GM12878 (cell line): Measurements from ENCODE around the gene MEN1. TPM values are rescaled to one million over a fixed set of nuclear protein-coding genes. Genes with fewer than 3 reads are reported as not detected.

Source experiments
- ATAC-seq: fragments of 200-7000 bp; cut with Tn5 transposase; 3 replicates; pipeline ENCODE4 v1.9.1; 2020; ENCODE audit warnings: mild to moderate bottlenecking, moderate library complexity
- BruUV-seq: library from RNA; stranded (reverse); fragments of 400-500 nt; replicated peaks from 2 replicates; lab custom pipeline; 2021; lab: Mats Ljungman, UMichigan
- CTCF ChIA-PET: fragments of 300-600 bp; sonication (Branson Sonifier 250); formaldehyde crosslinking; extraction: SDS; loops from one replicate; lab custom pipeline; 2021; ENCODE audit warnings: inconsistent platforms; lab: Yijun Ruan, JAX
- POLR2A ChIA-PET: fragments of 350-600 bp; formaldehyde crosslinking; extraction: SDS; loops from one replicate; lab custom pipeline; 2021; ENCODE audit warnings: inconsistent platforms; lab: Charles Lee
- RAD21 ChIA-PET: fragments of 300-600 bp; sonication (Branson Sonifier 250); formaldehyde crosslinking; loops from one replicate; lab custom pipeline; 2023; ENCODE audit warnings: antibody characterized with exemption; ENCODE audit not compliant: unreplicated experiment; lab: Charles Lee
- SMC1A ChIA-PET: fragments of 300-600 bp; sonication (Branson Sonifier 250); formaldehyde crosslinking; loops from one replicate; lab custom pipeline; 2023; ENCODE audit not compliant: unreplicated experiment, uncharacterized antibody; lab: Charles Lee
- DNase-seq: peaks from one replicate; pipeline ENCODE4 v3.0.0-alpha.2; 2011; ENCODE audit warnings: low read depth, low spot score
- FAIRE-seq: peaks from 3 replicates; lab custom pipeline; 2011; peaks lifted over from hg19 to GRCh38; lab: Jason Lieb, UNC
- H2AFZ ChIP-seq: 2 replicates; pipeline ENCODE4 v1.6.0; 2011; ENCODE audit warnings: low read depth, low read length, control low read depth; ENCODE audit not compliant: control insufficient read depth
- H3K27ac ChIP-seq: 2 replicates; pipeline ENCODE4 v1.5.1; 2011; ENCODE audit warnings: control low read depth; ENCODE audit not compliant: control insufficient read depth, insufficient read depth
- H3K27me3 ChIP-seq, 2 experiments: replicated peaks in 1 of 2; 2 replicates each; pipeline versions ENCODE4 v1.6.0 to v1.6.1; 2011; ENCODE audit warnings: low read length in 1 of 2; ENCODE audit not compliant: control insufficient read depth in 2 of 2, insufficient read depth in 2 of 2
- H3K36me3 ChIP-seq, 2 experiments: 2 replicates each; pipeline ENCODE4 v1.5.1; 2011; ENCODE audit warnings: low read length in 1 of 2; ENCODE audit not compliant: control insufficient read depth in 2 of 2, insufficient read depth in 2 of 2
- H3K4me1 ChIP-seq: 2 replicates; pipeline ENCODE4 v1.6.1; 2011; ENCODE audit warnings: mild to moderate bottlenecking, low read length, moderate library complexity, mixed read lengths; ENCODE audit not compliant: control insufficient read depth, insufficient read depth
- H3K4me2 ChIP-seq: 2 replicates; pipeline ENCODE4 v1.6.0; 2011; ENCODE audit warnings: control low read depth; ENCODE audit not compliant: control insufficient read depth, insufficient read depth
- H3K4me3 ChIP-seq: fragments of 200-600 bp; sonication (generic); 2 replicates; pipeline ENCODE4 v1.5.1; 2016
- H3K79me2 ChIP-seq: 2 replicates; pipeline ENCODE4 v1.6.0; 2011; ENCODE audit warnings: low read length; ENCODE audit not compliant: control insufficient read depth, insufficient read depth
- H3K9ac ChIP-seq: 2 replicates; pipeline ENCODE4 v1.8.0; 2011; ENCODE audit warnings: low read length, control low read depth, mixed read lengths; ENCODE audit not compliant: control insufficient read depth, insufficient read depth
- H3K9me3 ChIP-seq: replicated peaks from 3 replicates; pipeline ENCODE4 v1.5.1; 2011; ENCODE audit warnings: mild to moderate bottlenecking, low read length; ENCODE audit not compliant: control insufficient read depth, insufficient read depth
- H4K20me1 ChIP-seq: 2 replicates; pipeline ENCODE4 v1.6.0; 2011; ENCODE audit not compliant: control insufficient read depth, insufficient read depth
- CHD2 ChIP-seq: IDR thresholded peaks from 2 replicates; pipeline ENCODE4 v1.6.1; 2011; ENCODE audit warnings: low read depth, low read length, improper control_type of control experiment, borderline replicate concordance
- CHD4 ChIP-seq: fragments of 200-600 bp; sonication (generic); IDR thresholded peaks from 2 replicates; pipeline ENCODE4 v1.6.1; 2016; ENCODE audit warnings: mild to moderate bottlenecking
- HDAC2 ChIP-seq: fragments of 200-600 bp; sonication (generic); IDR thresholded peaks from 2 replicates; pipeline ENCODE4 v1.6.1; 2017
- HDGF ChIP-seq: fragments of 450-650 bp; IDR thresholded peaks from 2 replicates; pipeline ENCODE4 v1.6.1; 2016; ENCODE audit warnings: antibody characterized with exemption
- MEF2A ChIP-seq: IDR thresholded peaks from 2 replicates; pipeline ENCODE4 v1.6.1; 2011; ENCODE audit warnings: low read depth, mild to moderate bottlenecking, low read length, moderate library complexity; ENCODE audit not compliant: insufficient read depth
- MXI1 ChIP-seq: fragments of 150-350 bp; IDR thresholded peaks from 2 replicates; pipeline ENCODE4 v1.6.1; 2011; ENCODE audit warnings: low read depth, mild to moderate bottlenecking, inconsistent platforms, low read length, improper control_type of control experiment
- NR2C1 ChIP-seq: fragments of 450-650 bp; IDR thresholded peaks from 2 replicates; pipeline ENCODE4 v1.6.1; 2017; ENCODE audit warnings: antibody characterized with exemption, mild to moderate bottlenecking, moderate library complexity
- NR2F1 ChIP-seq: fragments of 450-650 bp; conservative IDR thresholded peaks from 2 replicates; pipeline ENCODE4 v1.6.1; 2017; ENCODE audit warnings: mild to moderate bottlenecking
- STAT3 ChIP-seq: IDR thresholded peaks from 2 replicates; pipeline ENCODE4 v1.6.1; 2011; ENCODE audit warnings: low read depth, low read length, improper control_type of control experiment
- TCF3 ChIP-seq: IDR thresholded peaks from 2 replicates; pipeline ENCODE4 v1.6.1; 2012; ENCODE audit warnings: low read depth, mild to moderate bottlenecking, low read length, borderline replicate concordance; ENCODE audit not compliant: insufficient read depth
- ZBED1 ChIP-seq: IDR thresholded peaks from 2 replicates; pipeline ENCODE4 v1.6.1; 2016; ENCODE audit warnings: borderline replicate concordance
- ZNF217 ChIP-seq: fragments of 450-650 bp; IDR thresholded peaks from 2 replicates; pipeline ENCODE4 v1.6.1; 2017; ENCODE audit warnings: antibody characterized with exemption, mild to moderate bottlenecking
- ZNF24 ChIP-seq: fragments of 450-650 bp; IDR thresholded peaks from 2 replicates; pipeline ENCODE4 v1.6.1; 2017; ENCODE audit warnings: antibody characterized with exemption, mild to moderate bottlenecking
- ZNF384 ChIP-seq: IDR thresholded peaks from 2 replicates; pipeline ENCODE4 v1.6.1; 2012; ENCODE audit warnings: low read depth, mild to moderate bottlenecking, low read length, improper control_type of control experiment, borderline replicate concordance
- WGBS: methylation state at CpG from one replicate; pipeline ENCODE4 v1.1.6; 2016; ENCODE audit warnings: low lambda C conversion rate; ENCODE audit not compliant: insufficient replicate concordance, insufficient coverage; ENCODE audit errors: missing lambda C conversion rate; 5-methylcytosine and 5-hydroxymethylcytosine counted together
- in situ Hi-C: fragments of 300-500 bp; cut with MboI; formaldehyde crosslinking; loops from 9 replicates; pipeline ENCODE4 v1.14.3; 2018; ENCODE audit warnings: mixed read lengths
- intact Hi-C: fragments of 100-400 bp; cut with micrococcal nuclease; formaldehyde crosslinking; loops from one replicate; pipeline ENCODE4 v1.14.2; 2022; ENCODE audit not compliant: unreplicated experiment
- polyA plus RNA-seq, 11 experiments: library from polyadenylated mRNA; depleted of rRNA in 4 of 11; unstranded in 6 of 11; stranded (reverse) in 5 of 11; fragments of >200 nt; fragmentation: Nextera tagmentation in 4 of 11; fragmentation: Illumina TruSeq in 1 of 11; extraction: Ambion mirVana in 4 of 11; extraction: Trizol in 1 of 11; gene quantifications; 1 replicate in 1 of 11; 2 replicates in 10 of 11; pipeline versions ENCODE4 v1.2.1 to v1.2.3, GENCODE V29; 2011 to 2016; ENCODE audit warnings: inconsistent platforms in 2 of 11, missing spikeins in 2 of 11, low read depth in 1 of 11
- total RNA-seq, 4 experiments: library from RNA; depleted of rRNA in 3 of 4; stranded (reverse); fragments of >200 nt in 3 of 4; fragmentation: Illumina TruSeq in 1 of 4; extraction: Trizol in 1 of 4; gene quantifications; 2 replicates each; pipeline versions ENCODE4 v1.2.1 to v1.2.3, GENCODE V29; 2013 to 2021
- TF ChIP-seq, protein P1 (sequence below): IDR thresholded peaks from 2 replicates; pipeline ENCODE4 v1.6.1; 2011; ENCODE audit warnings: borderline replicate concordance, low read depth, mild to moderate bottlenecking, moderate library complexity, mixed read lengths, low read length; ENCODE audit not compliant: insufficient read depth; ENCODE audit errors: extremely low read length
- TF ChIP-seq, protein P2 (sequence below): IDR thresholded peaks from 2 replicates; pipeline ENCODE4 v1.6.1; 2012; ENCODE audit warnings: low read depth, low read length, improper control_type of control experiment
- TF ChIP-seq, protein P3 (sequence below): IDR thresholded peaks from 2 replicates; pipeline ENCODE4 v1.6.1; 2011; ENCODE audit warnings: borderline replicate concordance, low read depth, mild to moderate bottlenecking, moderate library complexity, low read length; ENCODE audit not compliant: insufficient read depth, poor library complexity, severe bottlenecking
- TF ChIP-seq, protein P4 (sequence below): fragments of 450-650 bp; IDR thresholded peaks from 2 replicates; pipeline ENCODE4 v1.6.1; 2017; ENCODE audit warnings: low read depth, mild to moderate bottlenecking, moderate library complexity

The MEN1 gene
- total and polyA plus RNA-seq, 10 of the 15 experiments (the other 5 are each of a cell fraction or from before 2014, with no cell fraction given): 2.5 to 39.7 (median 20.7) TPM

DNA sequence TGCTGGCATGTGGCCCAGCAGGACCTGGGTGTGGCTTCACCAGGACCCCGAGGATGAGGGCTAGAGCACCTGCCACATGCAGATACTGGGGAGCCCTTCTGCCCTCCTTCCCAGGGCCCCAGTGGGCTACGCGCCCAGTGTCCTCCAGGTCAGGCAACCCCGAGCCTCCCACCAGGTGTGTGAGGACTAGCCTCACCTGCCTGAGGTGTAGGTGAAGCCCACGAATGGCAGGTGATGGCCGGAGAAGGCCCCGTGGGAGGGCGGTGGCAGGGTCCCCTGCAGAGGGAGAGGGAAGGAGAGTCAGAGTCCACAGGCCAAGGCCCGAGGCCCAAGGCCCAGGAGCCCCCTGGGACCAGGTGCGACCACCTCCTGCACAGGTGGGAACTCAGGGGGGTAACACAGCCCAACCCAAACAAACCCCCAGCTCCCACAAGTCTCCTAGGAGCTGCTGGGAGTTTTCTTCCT lies 27.6 kb upstream of the MEN1 start:
- ATAC-seq (no peak), FAIRE-seq (no peak), DNase-seq (no peak)
- no peaks in the 10 kb centered on the region for H3K36me3 ChIP-seq
- no peak overlapping the region for H2AFZ ChIP-seq
- H3K79me2 ChIP-seq: no peaks in the 10 kb centered on the region
- no peaks in the 10 kb centered on the region for H3K9me3 ChIP-seq
- no peaks in the 10 kb centered on the region for H4K20me1 ChIP-seq
- SMC1A ChIA-PET: no interaction called here
- peaks cover 3% of the 10 kb centered on the region; the same call in 1 of the 2 replicates for H3K4me1 ChIP-seq
- RAD21 ChIA-PET: no interaction called here
- BruUV-seq: no TSS peak
- in situ Hi-C loops (no loop called here), intact Hi-C loops (no loop called here)
- POLR2A ChIA-PET: no interaction called here
- WGBS: 74% methylated on average over 10 of the region's 10 CpGs
- H3K9ac ChIP-seq: no peak overlapping the region
- CTCF ChIA-PET: interaction anchor here (1.6 kb wide), 1 partner anchor 10 kb away, joined by 3 read pairs; no protein-coding TSS in a partner anchor
- H3K27me3 ChIP-seq: no peaks in the 10 kb centered on the region
- TF ChIP-seq ZNF384: no peak
- TF ChIP-seq, protein P1, sequence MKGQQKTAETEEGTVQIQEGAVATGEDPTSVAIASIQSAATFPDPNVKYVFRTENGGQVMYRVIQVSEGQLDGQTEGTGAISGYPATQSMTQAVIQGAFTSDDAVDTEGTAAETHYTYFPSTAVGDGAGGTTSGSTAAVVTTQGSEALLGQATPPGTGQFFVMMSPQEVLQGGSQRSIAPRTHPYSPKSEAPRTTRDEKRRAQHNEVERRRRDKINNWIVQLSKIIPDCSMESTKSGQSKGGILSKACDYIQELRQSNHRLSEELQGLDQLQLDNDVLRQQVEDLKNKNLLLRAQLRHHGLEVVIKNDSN: no peak
- TF ChIP-seq, protein P2, sequence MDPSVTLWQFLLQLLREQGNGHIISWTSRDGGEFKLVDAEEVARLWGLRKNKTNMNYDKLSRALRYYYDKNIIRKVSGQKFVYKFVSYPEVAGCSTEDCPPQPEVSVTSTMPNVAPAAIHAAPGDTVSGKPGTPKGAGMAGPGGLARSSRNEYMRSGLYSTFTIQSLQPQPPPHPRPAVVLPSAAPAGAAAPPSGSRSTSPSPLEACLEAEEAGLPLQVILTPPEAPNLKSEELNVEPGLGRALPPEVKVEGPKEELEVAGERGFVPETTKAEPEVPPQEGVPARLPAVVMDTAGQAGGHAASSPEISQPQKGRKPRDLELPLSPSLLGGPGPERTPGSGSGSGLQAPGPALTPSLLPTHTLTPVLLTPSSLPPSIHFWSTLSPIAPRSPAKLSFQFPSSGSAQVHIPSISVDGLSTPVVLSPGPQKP: no peak
- no peak for TF ChIP-seq CHD4
- TF ChIP-seq ZBED1: no peak
- TF ChIP-seq MEF2A: no peak
- TF ChIP-seq HDGF: no peak
- no peak for TF ChIP-seq ZNF217
- TF ChIP-seq, protein P3, sequence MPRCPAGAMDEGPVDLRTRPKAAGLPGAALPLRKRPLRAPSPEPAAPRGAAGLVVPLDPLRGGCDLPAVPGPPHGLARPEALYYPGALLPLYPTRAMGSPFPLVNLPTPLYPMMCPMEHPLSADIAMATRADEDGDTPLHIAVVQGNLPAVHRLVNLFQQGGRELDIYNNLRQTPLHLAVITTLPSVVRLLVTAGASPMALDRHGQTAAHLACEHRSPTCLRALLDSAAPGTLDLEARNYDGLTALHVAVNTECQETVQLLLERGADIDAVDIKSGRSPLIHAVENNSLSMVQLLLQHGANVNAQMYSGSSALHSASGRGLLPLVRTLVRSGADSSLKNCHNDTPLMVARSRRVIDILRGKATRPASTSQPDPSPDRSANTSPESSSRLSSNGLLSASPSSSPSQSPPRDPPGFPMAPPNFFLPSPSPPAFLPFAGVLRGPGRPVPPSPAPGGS: no peak
- TF ChIP-seq CHD2: no peak
- no peak for TF ChIP-seq MXI1
- TF ChIP-seq TCF3: no peak
- TF ChIP-seq NR2C1: no peak
- no peak for TF ChIP-seq HDAC2
- TF ChIP-seq STAT3: no peak
- no peak for TF ChIP-seq ZNF24
- TF ChIP-seq, protein P4, sequence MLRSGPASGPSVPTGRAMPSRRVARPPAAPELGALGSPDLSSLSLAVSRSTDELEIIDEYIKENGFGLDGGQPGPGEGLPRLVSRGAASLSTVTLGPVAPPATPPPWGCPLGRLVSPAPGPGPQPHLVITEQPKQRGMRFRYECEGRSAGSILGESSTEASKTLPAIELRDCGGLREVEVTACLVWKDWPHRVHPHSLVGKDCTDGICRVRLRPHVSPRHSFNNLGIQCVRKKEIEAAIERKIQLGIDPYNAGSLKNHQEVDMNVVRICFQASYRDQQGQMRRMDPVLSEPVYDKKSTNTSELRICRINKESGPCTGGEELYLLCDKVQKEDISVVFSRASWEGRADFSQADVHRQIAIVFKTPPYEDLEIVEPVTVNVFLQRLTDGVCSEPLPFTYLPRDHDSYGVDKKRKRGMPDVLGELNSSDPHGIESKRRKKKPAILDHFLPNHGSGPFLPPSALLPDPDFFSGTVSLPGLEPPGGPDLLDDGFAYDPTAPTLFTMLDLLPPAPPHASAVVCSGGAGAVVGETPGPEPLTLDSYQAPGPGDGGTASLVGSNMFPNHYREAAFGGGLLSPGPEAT: no peak
- TF ChIP-seq NR2F1: no peak
- H3K27ac ChIP-seq: no peak overlapping the region
- no peak overlapping the region for H3K4me3 ChIP-seq
- H3K4me2 ChIP-seq: no peak overlapping the region
